Measurements from ENCODE around the gene XRCC4.

XRCC4 gene

GRCh38 chr5:83281658-83282057 is 204.3 kb downstream of the XRCC4 start:
- no peak for DNase-seq

- DNase-seq: no peak
These were observed 206.4 kb downstream of the XRCC4 start for GRCh38 chr5:83283761-83284160.

GRCh38 chr5:83285661-83286398 is 208.5 kb downstream of the XRCC4 start:
- no peak for DNase-seq

- no peak for DNase-seq
These were observed 216.9 kb downstream of the XRCC4 start for GRCh38 chr5:83294246-83294645.

- DNase-seq: no peak
These were observed 222.0 kb downstream of the XRCC4 start for GRCh38 chr5:83299353-83299752.

GRCh38 chr5:83306572-83307241 is 229.4 kb downstream of the XRCC4 start:
- no peak for DNase-seq

- no peak for DNase-seq
These were observed 235.3 kb downstream of the XRCC4 start for GRCh38 chr5:83312663-83313062.

- DNase-seq: no peak
These were observed 236.1 kb downstream of the XRCC4 start for GRCh38 chr5:83313436-83313835.

GRCh38 chr5:83321483-83322055 is 244.2 kb downstream of the XRCC4 start:
- no peak for DNase-seq

- no peak for DNase-seq
These were observed 245.1 kb downstream of the XRCC4 start for GRCh38 chr5:83322273-83322924.

- no peak for DNase-seq
These were observed 246.3 kb downstream of the XRCC4 start for GRCh38 chr5:83323557-83324180.

- DNase-seq: no peak
These were observed 254.5 kb downstream of the XRCC4 start for GRCh38 chr5:83331842-83332241.

- DNase-seq: no peak
These were observed 260.2 kb downstream of the XRCC4 start for GRCh38 chr5:83337453-83338035.

- DNase-seq: no peak
These were observed 263.2 kb downstream of the XRCC4 start for GRCh38 chr5:83340511-83340918.

- no peak for DNase-seq
These were observed 264.5 kb downstream of the XRCC4 start for GRCh38 chr5:83341815-83342334.

- no peak for DNase-seq
These were observed 265.1 kb downstream of the XRCC4 start for GRCh38 chr5:83342465-83342864.

- no peak for DNase-seq
These were observed 266.0 kb downstream of the XRCC4 start for GRCh38 chr5:83343299-83343698.

- no peak for DNase-seq
These were observed 268.1 kb downstream of the XRCC4 start for GRCh38 chr5:83345423-83345822.

- no peak for DNase-seq
These were observed 271.0 kb downstream of the XRCC4 start for GRCh38 chr5:83348281-83348780.

GRCh38 chr5:83353231-83353630 is 275.9 kb downstream of the XRCC4 start:
- no peak for DNase-seq

GRCh38 chr5:83353774-83354173 is 276.4 kb downstream of the XRCC4 start:
- DNase-seq: no peak

- DNase-seq: no peak
These were observed 277.6 kb downstream of the XRCC4 start for GRCh38 chr5:83354958-83355357.
